ENCODE measurements around the gene MAPK8IP2.
A peak's percentile ranks its signal among the peaks of the same experiment; 100 is the strongest.
"Not testable (repeated sequence)": the region's sequence is repeated elsewhere in the genome, so short reads cannot be mapped to it uniquely, and the experiment has no call there.

MAPK8IP2 gene

DNA sequence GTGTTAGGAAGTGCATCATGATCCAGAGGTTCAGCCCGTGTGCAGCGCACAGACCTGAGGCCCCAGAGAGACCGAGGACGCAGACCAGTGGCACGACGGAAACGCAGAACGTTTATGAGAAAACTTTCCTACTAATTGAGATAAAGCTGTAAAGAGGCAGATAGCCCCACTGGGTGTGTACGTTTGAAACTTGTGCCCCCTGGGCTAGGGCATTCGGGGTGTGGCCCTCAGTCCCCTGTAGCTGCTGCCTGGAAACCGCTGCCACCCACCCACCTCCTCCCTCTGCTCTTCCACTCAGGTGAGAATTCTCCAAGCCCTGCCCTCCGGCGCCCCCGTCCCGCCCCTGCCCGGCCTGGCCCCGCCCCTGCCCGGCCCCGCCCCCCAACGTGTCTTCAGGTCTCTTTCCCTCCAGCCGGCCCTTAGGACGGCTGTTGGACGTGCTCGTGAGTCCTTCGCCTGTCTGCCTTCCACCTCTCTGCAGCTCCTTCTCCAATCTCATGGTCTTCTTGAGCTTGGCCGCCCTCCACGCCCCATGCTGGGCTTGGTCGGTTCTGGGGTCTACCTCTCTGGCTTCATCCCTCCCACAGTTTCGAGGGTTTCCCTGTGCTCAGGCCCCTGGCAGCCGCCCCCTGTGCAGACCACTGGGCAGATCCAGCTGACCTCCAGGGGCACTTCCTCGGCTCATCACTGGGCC is 12.1 kb downstream of the MAPK8IP2 start:
- DNase-seq (ENCODE audit: low spot score) = peak; percentile 39

DNA sequence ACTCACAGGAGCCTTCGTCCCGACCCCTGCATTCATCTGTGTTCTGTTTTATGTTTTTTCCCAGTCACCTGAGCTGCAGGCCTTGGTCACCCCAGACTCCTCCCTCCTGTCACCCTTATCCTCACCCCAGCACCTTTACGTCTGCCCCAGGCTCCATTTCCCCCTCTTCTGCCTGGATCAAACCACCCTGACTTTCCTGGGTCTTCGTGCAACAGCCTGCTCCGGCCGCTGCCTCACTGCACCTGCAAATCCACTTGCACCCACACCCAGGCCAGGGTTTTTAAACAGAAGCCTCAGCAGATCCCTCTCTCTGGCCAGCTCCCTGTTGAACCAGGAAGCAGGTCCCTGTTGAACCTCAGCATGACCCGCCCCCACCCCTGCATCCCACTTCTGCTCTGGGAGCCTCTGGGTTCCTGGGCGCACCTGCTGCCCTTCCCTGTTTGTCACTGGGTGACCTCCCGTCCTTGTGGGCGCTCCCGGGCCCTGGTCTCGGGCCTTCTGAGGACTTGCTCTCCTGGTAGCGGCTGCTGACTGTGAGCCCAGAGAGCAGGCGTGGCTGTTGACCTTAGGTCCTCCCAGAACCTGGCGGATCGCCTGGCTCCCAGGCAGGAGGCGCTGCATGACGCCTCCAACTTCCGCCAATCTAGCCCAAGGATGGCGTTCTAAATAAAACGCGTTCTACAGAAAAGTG is 12.8 kb downstream of the MAPK8IP2 start:
- DNase-seq (ENCODE audit: low spot score) = no peak

DNA sequence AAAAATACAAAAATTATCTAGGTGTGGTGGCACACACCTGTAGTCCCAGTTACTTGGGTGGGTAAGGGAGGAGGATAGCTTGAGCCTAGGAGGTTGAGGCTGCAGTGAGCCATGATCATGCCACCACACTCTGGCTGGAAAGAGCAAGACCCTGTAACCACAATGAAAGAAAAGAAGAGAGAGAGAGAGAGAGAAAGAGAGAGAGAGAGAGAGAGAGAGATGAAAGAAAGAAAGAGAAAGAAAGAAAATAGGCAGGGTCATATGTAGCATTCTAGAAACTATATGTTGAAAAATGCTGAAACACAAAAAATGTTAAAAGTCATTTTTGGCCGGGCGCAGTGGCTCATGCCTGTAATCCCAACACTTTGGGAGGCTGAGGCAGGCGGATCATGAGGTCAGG is 13.7 kb downstream of the MAPK8IP2 start:
- not testable (repeated sequence) for DNase-seq (ENCODE audit: low spot score)

DNA sequence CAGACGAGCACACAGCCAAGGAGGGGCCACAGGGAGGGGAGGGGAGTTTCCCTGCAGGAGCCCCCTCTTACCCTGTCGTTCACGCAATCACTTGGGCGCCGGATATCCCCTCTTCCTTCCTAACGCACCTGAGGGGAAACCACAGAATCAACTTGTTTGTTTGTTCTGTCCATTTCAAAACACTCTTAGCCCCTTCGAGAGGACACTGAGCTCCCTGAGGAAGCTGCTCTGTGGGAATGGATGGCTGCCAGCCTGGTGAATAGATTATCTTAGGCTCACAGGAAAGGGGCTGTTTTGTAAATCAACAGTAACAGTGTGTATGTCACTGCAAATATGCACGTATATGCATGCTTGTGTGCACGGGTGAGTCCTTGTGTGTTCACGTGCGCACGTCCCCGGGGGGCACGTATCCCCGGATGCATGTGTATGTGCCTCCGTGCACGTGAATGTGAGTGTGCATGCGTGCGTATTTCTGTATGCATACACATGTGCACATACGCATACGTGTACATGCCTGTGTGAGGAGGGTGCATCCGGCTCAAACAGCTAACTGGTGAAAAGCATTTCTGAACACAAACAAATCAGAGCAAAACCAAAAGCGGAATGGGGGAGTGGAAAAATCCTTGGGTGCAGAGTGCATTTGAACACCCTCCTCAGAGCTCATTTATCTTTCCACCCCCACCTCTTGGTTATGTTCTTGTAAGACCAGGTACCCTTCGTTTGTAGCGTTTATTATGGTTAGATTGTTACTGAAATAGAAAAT is 20.2 kb downstream of the MAPK8IP2 start:
- peak; percentile 95 for DNase-seq (ENCODE audit: low spot score)

DNA sequence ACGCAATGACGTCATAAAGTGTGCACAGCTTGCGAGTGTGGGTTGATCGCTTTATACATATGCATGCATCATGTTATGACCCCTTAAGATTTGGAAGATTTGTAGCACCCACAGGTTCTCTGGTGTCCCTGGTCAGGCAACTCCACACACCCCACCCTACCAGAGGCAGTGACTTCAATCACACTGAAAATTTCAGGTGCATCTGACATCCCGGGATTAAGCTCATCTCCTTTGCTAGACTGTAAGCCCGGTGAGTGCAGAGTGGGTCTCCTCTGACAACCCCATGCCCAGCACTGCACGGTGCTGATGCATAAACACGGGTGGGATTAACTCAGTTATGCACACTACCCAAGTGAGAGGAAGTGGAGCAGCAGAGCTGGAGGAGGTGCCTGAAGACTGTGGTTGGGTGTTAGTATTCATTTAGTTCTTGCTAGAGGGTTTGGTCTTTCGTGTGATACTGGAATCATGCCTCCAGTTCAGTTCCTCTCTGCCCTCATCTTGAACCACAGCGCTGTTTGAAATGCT is 20.8 kb downstream of the MAPK8IP2 start:
- DNase-seq (ENCODE audit: low spot score) = peak; percentile 73

DNA sequence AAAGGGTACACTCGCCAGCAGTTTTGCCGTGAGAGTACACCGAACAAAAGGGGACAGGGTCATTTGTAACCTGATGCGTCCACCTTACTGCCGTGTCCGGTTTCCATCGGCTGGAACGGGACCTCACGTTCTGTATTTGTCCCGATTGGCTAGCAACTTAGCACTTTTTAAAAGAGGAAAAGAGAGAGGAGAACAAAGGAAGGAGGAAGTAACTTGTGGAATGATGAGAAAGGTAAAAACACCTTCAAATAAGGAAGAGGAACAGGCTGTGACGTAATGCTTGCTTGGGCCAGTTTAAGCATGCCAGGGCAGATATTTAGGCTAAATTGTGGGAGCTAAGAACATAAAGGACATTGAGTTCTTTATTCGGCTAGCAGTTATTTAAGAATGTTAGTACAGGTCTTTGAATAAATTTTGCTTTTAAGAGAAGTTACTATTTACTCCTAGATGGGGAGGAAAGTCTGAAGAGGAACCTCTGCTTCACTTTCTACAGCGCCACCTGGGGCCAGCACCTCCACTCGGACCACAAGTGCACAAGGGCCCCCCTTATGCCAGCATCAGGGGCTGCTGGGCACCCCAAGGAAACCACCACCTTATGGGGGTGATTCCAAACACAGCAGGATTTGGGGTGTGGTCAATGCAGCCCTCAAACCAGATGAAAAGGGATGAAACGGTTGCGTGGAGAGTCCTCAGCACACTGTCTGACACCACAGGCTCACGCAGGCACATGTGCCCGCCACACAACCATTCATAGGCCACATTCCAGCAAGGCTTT is 21.5 kb downstream of the MAPK8IP2 start:
- DNase-seq (ENCODE audit: low spot score) = peak; percentile 58

DNA sequence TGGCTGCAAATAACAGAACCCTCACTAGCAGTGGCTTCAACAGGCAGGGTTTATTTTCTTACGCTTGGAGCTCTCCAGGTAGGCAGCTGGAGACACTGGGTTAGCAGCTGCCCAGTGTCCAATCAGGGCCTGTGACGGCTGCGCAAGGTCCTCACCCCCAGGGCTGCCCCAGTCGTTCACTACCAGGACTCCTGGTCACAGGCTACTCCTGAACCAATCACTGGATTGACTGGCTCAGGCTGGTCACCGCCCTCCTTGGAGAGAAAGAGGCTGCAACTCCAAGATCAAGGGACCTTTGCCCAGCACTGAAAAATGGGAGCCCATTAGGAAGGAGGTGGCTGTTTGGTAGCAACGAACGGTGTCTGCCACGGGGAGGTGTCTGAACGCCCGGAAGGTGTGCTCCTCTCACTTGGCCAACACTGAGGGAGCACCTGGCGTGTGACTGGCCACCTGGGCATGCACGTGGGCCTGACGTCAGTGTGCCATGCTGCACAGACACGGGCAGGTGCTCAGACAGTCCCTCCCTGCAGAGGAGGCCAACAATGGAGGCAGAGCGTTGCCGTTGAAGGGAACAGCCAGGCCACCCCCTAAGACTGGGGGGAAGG is 22.2 kb downstream of the MAPK8IP2 start:
- no peak for DNase-seq (ENCODE audit: low spot score)

DNA sequence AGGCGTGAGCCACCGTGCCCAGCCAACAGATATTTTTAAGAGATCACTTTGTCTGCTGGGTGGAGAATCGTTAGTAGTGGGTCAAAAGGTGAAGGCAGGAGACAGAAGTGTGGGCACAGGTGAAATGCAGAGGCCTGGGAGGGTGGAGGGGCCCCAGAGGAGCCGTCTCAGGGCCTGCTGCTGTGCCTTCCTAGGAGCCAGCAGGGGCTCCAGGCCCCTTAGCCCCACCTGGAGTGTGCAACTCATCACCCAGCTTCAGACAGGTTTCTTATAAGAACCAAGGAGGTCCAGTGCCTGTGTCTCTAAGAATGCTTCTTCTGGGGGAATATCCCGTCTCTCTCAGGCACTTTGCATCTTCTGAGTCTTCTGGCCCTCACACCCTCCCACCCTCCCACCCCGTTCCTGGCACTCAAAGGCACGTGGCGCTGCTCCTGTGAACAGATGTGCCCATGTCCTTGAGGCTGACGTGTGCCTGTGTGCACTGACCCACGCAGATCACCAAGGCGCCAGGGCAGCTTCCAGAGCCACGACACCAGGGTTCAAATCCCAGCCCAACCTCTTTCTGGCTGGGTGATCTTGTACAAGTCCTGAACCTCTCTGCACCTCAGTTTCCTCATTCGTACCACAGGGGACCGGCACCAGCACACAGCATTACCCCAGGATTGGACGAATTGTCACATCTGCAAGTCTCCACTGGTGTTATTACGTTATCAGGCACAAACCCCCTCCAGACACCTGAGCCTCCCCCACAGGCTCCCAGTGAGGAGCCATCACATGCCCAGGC is 23.9 kb downstream of the MAPK8IP2 start:
- DNase-seq (ENCODE audit: low spot score) = peak; percentile 19

DNA sequence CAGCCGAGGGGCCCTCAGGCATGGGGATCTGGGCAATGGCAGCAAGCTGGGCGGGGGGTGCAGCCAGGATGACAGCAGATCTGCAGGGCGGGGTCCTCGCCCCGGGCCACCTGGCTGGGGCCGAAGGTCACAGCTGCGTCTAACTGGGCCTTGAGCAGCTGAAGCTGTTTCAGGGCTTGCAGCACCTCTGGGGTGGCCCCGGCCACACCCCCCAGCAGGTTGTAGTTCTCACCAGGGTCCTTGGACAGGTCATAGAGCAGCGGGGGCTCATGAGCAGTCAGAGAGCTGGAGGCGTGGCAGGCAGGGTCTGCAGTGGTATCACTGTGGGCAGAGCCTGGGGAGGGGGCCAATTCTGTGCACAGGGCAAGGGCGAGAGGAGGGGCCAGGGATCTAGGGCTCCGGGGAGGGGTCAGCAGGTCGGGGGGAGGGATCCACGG is 24.6 kb downstream of the MAPK8IP2 start:
- DNase-seq (ENCODE audit: low spot score) = no peak

DNA sequence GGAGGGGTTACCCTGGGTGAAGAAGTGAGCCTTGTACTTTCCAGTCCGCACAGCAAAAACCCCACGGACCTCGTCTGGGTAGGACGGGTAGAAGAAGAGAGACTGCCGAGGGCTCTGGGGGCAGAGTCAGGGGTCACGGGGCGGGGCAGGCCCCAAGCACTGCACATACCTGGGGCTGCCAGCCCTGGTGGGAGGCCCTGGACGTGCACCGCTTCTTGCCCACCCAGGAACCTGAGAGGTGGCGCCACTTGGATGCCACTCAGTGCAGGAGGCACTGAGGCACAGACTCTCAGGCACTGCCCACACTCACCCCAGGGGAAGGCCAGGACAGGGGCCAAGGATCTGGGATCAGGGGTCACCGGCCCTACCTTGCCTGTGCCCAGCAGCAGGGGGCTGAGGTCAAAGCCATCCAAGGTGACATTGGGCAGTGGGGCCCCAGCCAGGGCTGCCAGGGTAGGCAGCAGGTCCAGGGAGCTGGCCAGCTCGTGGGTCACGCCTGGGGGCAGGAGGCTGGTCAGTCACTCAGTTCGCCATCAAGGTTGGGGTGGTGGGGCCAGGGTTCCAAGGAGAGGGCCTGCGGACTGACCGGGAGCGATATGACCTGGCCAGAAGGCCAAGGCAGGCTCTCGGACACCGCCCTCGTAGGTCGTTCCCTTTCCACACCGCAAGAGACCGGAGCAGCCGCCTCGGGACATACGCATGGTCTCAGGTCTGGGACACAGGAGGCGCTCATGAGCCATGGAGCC is 25.1 kb downstream of the MAPK8IP2 start:
- no peak for DNase-seq (ENCODE audit: low spot score)

DNA sequence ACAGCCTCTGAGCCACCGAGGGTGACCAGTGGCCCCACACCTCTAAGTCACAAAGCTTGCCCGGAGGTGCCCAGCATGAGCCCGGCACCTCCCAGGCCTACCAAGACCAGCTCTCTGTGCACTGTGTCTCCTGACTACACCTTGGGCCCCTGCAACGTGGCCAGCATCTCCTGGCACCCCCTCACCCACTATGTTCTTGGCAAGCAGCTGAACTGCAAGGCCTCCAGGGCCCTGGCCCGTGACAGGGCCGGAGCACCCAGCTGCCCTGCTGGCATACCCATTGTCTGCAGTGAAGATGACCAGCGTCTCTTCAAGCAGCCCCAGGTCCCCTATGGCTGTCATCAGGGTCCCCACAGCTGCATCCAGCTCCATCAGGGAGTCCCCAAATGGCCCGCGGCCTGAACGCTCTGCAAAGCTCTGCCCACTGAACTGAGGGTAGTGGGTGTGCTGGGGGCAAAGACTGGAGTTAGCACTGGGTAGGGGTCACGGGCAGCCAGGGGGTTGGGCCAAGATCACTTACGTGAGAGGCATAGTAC is 25.8 kb downstream of the MAPK8IP2 start:
- no peak for DNase-seq (ENCODE audit: low spot score)

DNA sequence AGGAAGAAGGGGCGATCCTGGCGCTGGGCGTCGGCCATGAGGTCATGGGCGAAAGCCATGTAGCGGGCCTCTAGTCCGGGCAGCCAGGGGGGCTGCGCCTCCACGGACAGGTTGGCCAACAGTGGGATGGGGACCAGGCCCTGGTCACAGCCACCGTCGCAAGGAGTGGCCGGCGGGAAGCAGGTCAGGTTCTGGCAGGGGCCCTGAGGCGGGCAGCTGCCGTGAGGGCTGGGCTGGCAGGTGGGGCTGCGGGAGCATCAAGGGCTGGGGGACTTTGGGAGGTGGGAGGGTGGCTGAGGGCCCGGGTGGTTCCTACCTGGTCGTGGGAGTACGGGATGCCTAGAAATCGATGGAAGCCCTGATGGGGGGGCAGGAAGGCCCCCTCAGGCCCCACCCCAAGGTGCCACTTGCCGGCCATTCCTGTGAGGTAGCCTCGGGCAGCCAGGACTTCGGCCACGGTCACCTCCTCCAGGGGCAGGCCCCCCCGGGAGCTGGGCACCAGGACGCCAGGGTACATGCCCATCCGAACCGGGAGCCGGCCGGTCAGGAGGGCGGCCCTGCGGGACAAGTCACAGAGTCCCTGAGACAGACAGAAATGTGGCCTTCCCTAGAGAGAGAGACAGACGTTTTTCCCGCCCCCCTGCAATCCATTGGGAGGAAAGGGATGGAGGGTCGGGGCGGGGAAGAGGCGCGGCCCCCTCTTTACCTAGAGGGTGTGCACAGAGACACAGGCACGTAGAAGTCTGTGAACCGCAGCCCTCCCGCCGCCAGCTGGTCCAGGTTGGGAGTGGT is 26.5 kb downstream of the MAPK8IP2 start:
- no peak for DNase-seq (ENCODE audit: low spot score)

DNA sequence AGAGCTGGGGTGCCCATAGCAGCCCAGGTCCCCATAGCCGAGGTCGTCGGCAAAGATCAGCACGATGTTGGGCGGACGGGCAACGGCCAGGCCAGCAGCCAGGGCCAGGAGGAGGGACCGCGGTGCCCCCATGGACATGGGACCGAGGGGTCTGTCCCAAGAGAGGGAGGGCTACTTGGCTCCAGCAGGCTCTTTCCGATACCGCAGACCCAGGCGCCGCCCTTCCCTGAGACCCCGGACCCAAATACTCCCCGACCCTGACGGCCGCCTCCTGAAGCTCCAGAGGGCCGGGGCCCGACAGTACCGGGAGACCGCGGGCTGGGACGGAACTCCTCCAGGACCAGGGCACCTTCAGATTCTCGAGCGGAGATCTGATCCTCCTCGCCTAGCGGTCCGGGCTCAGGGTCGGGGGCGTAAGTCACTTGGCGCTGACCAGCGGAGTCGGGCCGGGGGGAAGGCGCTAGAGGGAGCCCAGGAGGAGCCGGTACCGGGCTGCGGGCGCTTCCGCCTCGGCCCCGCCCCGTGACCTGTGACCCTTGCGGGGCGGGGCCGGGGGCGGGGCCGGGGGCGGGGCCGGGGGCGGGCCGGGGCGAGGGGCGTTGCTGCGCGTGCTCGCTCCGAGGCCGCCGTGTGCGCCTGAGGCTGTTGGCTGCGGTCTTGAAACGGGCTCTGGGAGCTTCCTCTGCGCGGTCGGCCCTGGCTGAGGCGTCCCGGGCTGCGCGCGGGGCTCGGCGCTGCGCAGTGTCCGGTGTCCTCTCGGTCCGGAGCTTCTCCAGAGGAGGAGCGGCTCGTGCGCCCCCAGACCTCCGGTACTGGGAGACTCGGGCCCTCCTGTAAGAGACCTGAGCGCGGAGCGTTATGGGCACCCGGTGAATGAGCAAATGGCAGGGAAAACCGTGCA is 27.3 kb downstream of the MAPK8IP2 start, which contains the start of gene ARSA:
TSS of gene ARSA (minus strand) at position 511 of the 901 bp plus-strand sequence. CDS start at position 138, 373 bp downstream.
- DNase-seq (ENCODE audit: low spot score) = peak; percentile 84

DNA sequence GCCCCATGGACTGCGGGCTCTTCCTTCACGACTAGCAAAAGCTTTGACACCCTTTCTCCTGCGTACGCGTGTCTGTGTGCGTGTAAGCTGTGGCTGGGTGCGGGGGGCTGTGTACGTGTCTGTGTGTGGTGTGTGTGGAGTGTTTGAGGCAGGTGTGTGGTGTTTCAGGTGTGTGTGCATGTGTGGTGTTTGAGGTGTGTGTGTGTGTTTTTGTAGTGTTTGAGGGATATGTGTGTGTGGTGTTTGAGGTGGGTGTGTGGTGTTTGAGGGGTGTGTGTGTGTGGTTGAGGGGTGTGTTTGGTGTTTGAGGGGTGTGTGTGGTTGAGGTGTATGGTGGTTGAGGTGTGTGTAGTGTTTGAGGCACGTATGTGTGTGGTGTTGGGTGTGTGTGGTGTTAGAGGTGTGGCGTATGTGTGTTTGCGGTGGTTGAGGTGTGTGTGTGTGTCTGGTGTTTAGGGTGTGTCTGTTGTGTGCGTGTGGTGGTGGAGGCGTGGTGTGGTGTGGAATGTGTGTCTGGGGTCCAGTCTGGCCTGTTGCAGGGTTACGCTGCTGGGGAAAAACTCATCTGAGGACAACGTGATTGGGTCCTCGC is 28.0 kb downstream of the MAPK8IP2 start:
- DNase-seq (ENCODE audit: low spot score) = no peak

DNA sequence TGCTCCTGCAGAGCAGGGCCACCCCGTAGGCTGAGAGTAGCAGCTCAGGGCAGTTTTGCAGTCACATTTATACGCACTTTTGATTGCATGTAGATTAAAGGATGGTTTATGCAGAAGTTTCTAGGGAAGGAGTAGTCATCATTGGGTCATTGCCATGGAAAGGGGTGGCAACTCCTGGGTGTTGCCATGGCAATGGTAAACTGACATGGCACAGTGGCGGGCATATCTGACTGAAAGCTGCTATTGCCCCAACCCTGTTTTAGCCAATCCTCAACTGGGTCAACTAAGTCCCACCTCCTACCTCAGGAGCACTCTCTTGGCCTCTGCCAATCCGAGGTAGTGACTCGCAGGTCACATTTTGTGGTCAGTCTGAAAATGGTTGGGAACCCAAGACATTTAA is 29.8 kb downstream of the MAPK8IP2 start:
- DNase-seq (ENCODE audit: low spot score) = no peak

DNA sequence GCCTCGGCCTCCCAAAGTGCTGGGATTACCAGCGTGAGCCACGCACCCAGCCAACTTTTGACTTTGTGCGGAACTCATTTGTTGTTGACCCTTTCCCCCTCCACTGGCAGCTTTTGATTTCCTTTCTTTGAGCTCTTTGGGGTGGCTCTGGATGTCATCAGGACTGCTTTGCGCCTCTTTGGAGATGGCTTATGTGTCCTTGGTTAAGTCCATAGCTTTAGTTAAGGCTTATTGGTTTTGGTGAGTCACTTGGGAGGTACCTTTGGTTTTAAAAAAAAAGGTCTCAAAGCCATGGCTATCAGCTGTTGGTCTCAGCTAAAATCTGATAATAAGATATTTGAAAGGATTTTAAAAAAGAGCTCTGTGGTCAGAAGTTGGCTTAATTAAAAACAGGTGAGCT is 32.5 kb downstream of the MAPK8IP2 start:
- DNase-seq (ENCODE audit: low spot score) = no peak

DNA sequence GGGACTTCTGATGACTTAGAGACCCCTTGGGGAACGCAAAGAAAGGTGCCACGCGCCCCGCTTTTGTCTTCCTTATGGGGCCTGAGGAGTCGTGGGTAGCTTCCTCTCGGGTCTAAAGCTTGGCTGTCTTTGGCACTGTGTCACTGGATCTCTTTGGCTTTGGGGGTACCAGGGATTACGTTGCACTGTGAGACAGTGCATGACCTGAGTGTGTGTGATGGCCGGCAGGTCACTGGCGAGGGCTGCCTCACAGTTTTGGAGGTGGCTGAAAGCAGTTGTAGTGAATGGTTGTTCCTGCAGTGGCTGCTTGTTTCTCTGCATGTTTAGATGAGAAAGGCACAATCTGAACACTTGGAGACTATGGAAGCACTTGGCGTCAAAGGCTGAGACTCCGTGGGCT is 33.2 kb downstream of the MAPK8IP2 start:
- DNase-seq (ENCODE audit: low spot score) = no peak
